HPDE6-E6E7 (cell line): ENCODE data around the gene PRPF31.
"Not testable (repeated sequence)": the region's sequence is repeated elsewhere in the genome, so short reads cannot be mapped to it uniquely, and the experiment has no call there.

Source experiments
- DNase-seq: peaks from one replicate; pipeline ENCODE4 v3.0.0; 2011; ENCODE audit warnings: missing footprints; ENCODE audit errors: extremely low spot score

PRPF31 gene

GRCh38 chr19:54115109-54116063, at the start of gene PRPF31, which contains the start of gene TFPT:
Gene PRPF31 (plus strand): TSS chr19:54115754. CDS start chr19:54118279, 2,525 bp downstream.
Gene TFPT (minus strand): TSS chr19:54115657. CDS start chr19:54115269, 388 bp downstream.
- DNase-seq: peak; percentile 94

- DNase-seq: no peak
Measured at GRCh38 chr19:54069470-54069869, 46.1 kb upstream of the PRPF31 start.

- no peak for DNase-seq
Measured at GRCh38 chr19:54073829-54074228, 41.7 kb upstream of the PRPF31 start.

- no peak for DNase-seq
Measured at GRCh38 chr19:54074851-54075250, 40.7 kb upstream of the PRPF31 start.

GRCh38 chr19:54077334-54077733, 38.2 kb upstream of the PRPF31 start:
- DNase-seq: no peak

- no peak for DNase-seq
Measured at GRCh38 chr19:54081032-54081431, 34.5 kb upstream of the PRPF31 start, which contains the start of gene TARM1. Gene TARM1 (minus strand): TSS chr19:54081365. CDS start chr19:54081340, 25 bp downstream.

- DNase-seq: no peak
Measured at GRCh38 chr19:54084410-54084809, 31.1 kb upstream of the PRPF31 start.

- DNase-seq: no peak
Measured at GRCh38 chr19:54094426-54095000, 21.0 kb upstream of the PRPF31 start.

- no peak for DNase-seq
Measured at GRCh38 chr19:54095136-54095858, 20.3 kb upstream of the PRPF31 start.

- DNase-seq: not testable (repeated sequence)
Measured at GRCh38 chr19:54095859-54096616, 19.5 kb upstream of the PRPF31 start.

GRCh38 chr19:54096617-54097106, 18.9 kb upstream of the PRPF31 start:
- no peak for DNase-seq

- no peak for DNase-seq
Measured at GRCh38 chr19:54099190-54099902, 16.2 kb upstream of the PRPF31 start.

- not testable (repeated sequence) for DNase-seq
Measured at GRCh38 chr19:54099903-54100255, 15.7 kb upstream of the PRPF31 start.

- no peak for DNase-seq
Measured at GRCh38 chr19:54100561-54100960, 15.0 kb upstream of the PRPF31 start, which contains the start of gene OSCAR. Gene OSCAR (minus strand): TSS chr19:54100803. CDS start chr19:54100792, 11 bp downstream.

- DNase-seq: peak; percentile 99
Measured at GRCh38 chr19:54102421-54103169, 13.0 kb upstream of the PRPF31 start, which contains the start of gene NDUFA3. Gene NDUFA3 (plus strand): TSS chr19:54102855. CDS start chr19:54102879, 24 bp downstream.

- no peak for DNase-seq
Measured at GRCh38 chr19:54104998-54105715, 10.4 kb upstream of the PRPF31 start.

GRCh38 chr19:54105796-54106195, 9.8 kb upstream of the PRPF31 start:
- no peak for DNase-seq

- no peak for DNase-seq
Measured at GRCh38 chr19:54106716-54107115, 8.8 kb upstream of the PRPF31 start.
